Stomach (tissue), 9 donors: ENCODE results near the gene MCM8. TPM values are rescaled to one million over a fixed set of nuclear protein-coding genes. Genes with fewer than 3 reads are reported as not detected.

Source experiments
- DNase-seq, 2 donors: peaks; one replicate each; pipeline versions ENCODE4 v3.0.0 to v3.0.0-alpha.2; 2013 to 2019
- H3K27ac ChIP-seq, 5 donors: fragments of 200-600 bp in 4 of 5; sonication (generic) in 4 of 5; one replicate each; pipeline ENCODE4 v1.5.1; 2013 to 2019; ENCODE audit warnings: mild to moderate bottlenecking in 1 of 5, moderate library complexity in 1 of 5
- H3K27me3 ChIP-seq, 3 donors: fragments of 200-600 bp; sonication (generic); one replicate each; pipeline ENCODE4 v1.5.1; 2017 to 2019; ENCODE audit warnings: mixed run types in 1 of 3
- H3K36me3 ChIP-seq, 4 donors: fragments of 200-600 bp; sonication (generic); 1 replicate in 3 of 4; 2 replicates in 1 of 4; pipeline ENCODE4 v1.5.1; 2016 to 2019
- H3K4me1 ChIP-seq, 4 donors: fragments of 200-600 bp; sonication (generic); one replicate each; pipeline ENCODE4 v1.5.1; 2016 to 2019
- H3K4me3 ChIP-seq, 4 donors: fragments of 200-600 bp; sonication (generic) in 3 of 4; one replicate each; pipeline ENCODE4 v1.5.1; 2016 to 2019; ENCODE audit warnings: mild to moderate bottlenecking in 1 of 4
- H3K9me3 ChIP-seq, 4 donors: fragments of 200-600 bp; sonication (generic); one replicate each; pipeline ENCODE4 v1.5.1; 2016 to 2019
- CTCF ChIP-seq, 7 experiments: fragments of 450-650 bp in 4 of 7; fragments of 200-600 bp in 3 of 7; sonication (generic) in 3 of 7; IDR thresholded peaks; one replicate each; pipeline ENCODE4 v1.5.1; 2016 to 2019; ENCODE audit warnings: antibody characterized with exemption in 7 of 7, control low read depth in 2 of 7, mild to moderate bottlenecking in 1 of 7
- EP300 ChIP-seq: sonication (generic); formaldehyde crosslinking; IDR thresholded peaks from one replicate; pipeline ENCODE4 v1.6.1; 2017; ENCODE audit warnings: antibody characterized with exemption
- POLR2A ChIP-seq, 4 donors: fragments of 450-650 bp; IDR thresholded peaks; one replicate each; pipeline ENCODE4 v1.6.1; 2016; ENCODE audit warnings: antibody characterized with exemption in 4 of 4, control low read depth in 2 of 4, mild to moderate bottlenecking in 1 of 4, moderate library complexity in 1 of 4
- POLR2AphosphoS5 ChIP-seq, 3 donors: sonication (generic); formaldehyde crosslinking; IDR thresholded peaks; one replicate each; pipeline ENCODE4 v1.6.1; 2016; ENCODE audit warnings: antibody characterized with exemption in 3 of 3
- WGBS, 5 donors: extraction: QIAGEN DNeasy Blood & Tissue Kit in 3 of 5; methylation state at CpG; one replicate each; pipeline versions ENCODE4 v1.1.5 to v1.1.7; 2013 to 2018; 5-methylcytosine and 5-hydroxymethylcytosine counted together
- intact Hi-C: fragments of 100-400 bp; cut with DNase I; formaldehyde crosslinking; loops from one replicate; pipeline ENCODE4 v1.15.1; 2023; ENCODE audit warnings: low total_unique reads
- polyA plus RNA-seq, 3 donors: library from polyadenylated mRNA; stranded (reverse); fragments of 200-250 nt; gene quantifications; one replicate each; pipeline ENCODE4 v1.2.3, GENCODE V29; 2013
- total RNA-seq, 5 donors: library from RNA; depleted of rRNA; stranded (reverse); fragments of >200 nt; gene quantifications; one replicate each; pipeline versions ENCODE4 v1.1.0 to v1.2.3, GENCODE V29; 2014 to 2016
- donor health status: healthy with polysubstance abuse.
- donor health status: Bipolar disorder and iron deficiency.
- donor health status: healthy.

Gene MCM8
- total and polyA plus RNA-seq, 8 donors = 2.1 to 39.3 (median 3.6) TPM

- Histone ChIP-seq H3K4me1 (peaks cover 0 to 5% (median 2%) of the 10 kb centered on the region in 4 donors), H3K36me3 (peaks cover 0 to 21% (median 11%) of the 10 kb centered on the region in 4 donors), H3K9me3 (no peaks in the 10 kb centered on the region), H3K27ac (no peak overlapping the region), H3K4me3 (no peak overlapping the region), H3K27me3 (no peaks in the 10 kb centered on the region)
- intact Hi-C loops = no loop called here
- WGBS, 5 donors = 95 to 97% (median 96%) methylated on average over 9 of the region's 9 CpGs
- TF ChIP-seq POLR2A (IDR thresholded peaks at IDR 0.05) (no peak), POLR2AphosphoS5 (IDR thresholded peaks at IDR 0.05) (no peak), CTCF (IDR thresholded peaks at IDR 0.05) (no peak), EP300 (no peak)
- DNase-seq = no peak
Observed at GRCh38 chr20:5999783-6000182, 49.3 kb downstream of the MCM8 start.

- DNase-seq = no peak
- H3K27ac ChIP-seq = no peak overlapping the region
- H3K36me3 ChIP-seq = peaks cover 0 to 16% (median 3%) of the 10 kb centered on the region in 4 donors
- H3K27me3 ChIP-seq = no peaks in the 10 kb centered on the region
- TF ChIP-seq POLR2AphosphoS5 (IDR thresholded peaks at IDR 0.05) (no peak), CTCF (IDR thresholded peaks at IDR 0.05) (no peak), EP300 (no peak), POLR2A (IDR thresholded peaks at IDR 0.05) (no peak)
- WGBS, 5 donors = 82 to 85% (median 85%) methylated on average over 8 of the region's 8 CpGs
- intact Hi-C loops = no loop called here
- H3K4me1 ChIP-seq = peaks cover 0 to 14% (median 10%) of the 10 kb centered on the region in 4 donors
- H3K4me3 ChIP-seq = no peak overlapping the region
- H3K9me3 ChIP-seq = no peaks in the 10 kb centered on the region
Observed at GRCh38 chr20:6000871-6001270, 50.4 kb downstream of the MCM8 start.

- Histone ChIP-seq H3K4me1 (peaks cover 16 to 51% (median 42%) of the 10 kb centered on the region in 4 donors), H3K36me3 (peaks cover 12 to 21% (median 20%) of the 10 kb centered on the region in 4 donors), H3K27ac (peak overlapping the region; percentile 87 to 95 (median 92)), H3K9me3 (no peaks in the 10 kb centered on the region), H3K4me3 (peak overlapping the region; percentile 82 to 99 (median 92)), H3K27me3 (no peaks in the 10 kb centered on the region)
- intact Hi-C loops = no loop called here
- 0 to 1% (median 0%) methylated on average over 10 of the region's 10 CpGs for WGBS, 5 donors
- DNase-seq = no peak
- TF ChIP-seq POLR2AphosphoS5 (IDR thresholded peaks at IDR 0.05) (no peak), EP300 (no peak), CTCF (IDR thresholded peaks at IDR 0.05) (no peak), POLR2A (IDR thresholded peaks at IDR 0.05) (no peak)
Observed at GRCh38 chr20:6006603-6006949, 56.1 kb downstream of the MCM8 start.

- no peak for TF ChIP-seq POLR2A (IDR thresholded peaks at IDR 0.05)
- no peak for TF ChIP-seq CTCF (IDR thresholded peaks at IDR 0.05)
- no peak for TF ChIP-seq EP300
- TF ChIP-seq POLR2AphosphoS5 (IDR thresholded peaks at IDR 0.05) = no peak
- Histone ChIP-seq H3K27me3 (no peaks in the 10 kb centered on the region), H3K4me1 (peaks cover 16 to 51% (median 42%) of the 10 kb centered on the region in 4 donors), H3K4me3 (peak overlapping the region; percentile 82 to 99 (median 92)), H3K36me3 (peaks cover 14 to 26% (median 25%) of the 10 kb centered on the region in 4 donors), H3K9me3 (no peaks in the 10 kb centered on the region), H3K27ac (peak overlapping the region; percentile 73 to 93 (median 90))
- intact Hi-C loops = no loop called here
- DNase-seq = peak in 1 of 2 donors; percentile 13
- WGBS, 5 donors = 0 to 8% (median 7%) methylated on average over 4 of the region's 4 CpGs
Observed at GRCh38 chr20:6007094-6007528, 56.7 kb downstream of the MCM8 start.
